PC-3 (cell line): ENCODE data around the gene CCNYL1. TPM values are rescaled to one million over a fixed set of nuclear protein-coding genes. Genes with fewer than 3 reads are reported as not detected.

Experiments used
- ATAC-seq: fragments of 200-7000 bp; cut with Tn5 transposase; 2 replicates; pipeline ENCODE4 v1.9.1; 2020; ENCODE audit warnings: mild to moderate bottlenecking, moderate library complexity
- BruUV-seq: library from RNA; stranded (reverse); fragments of 400-500 nt; replicated peaks from 2 replicates; lab custom pipeline; 2021; lab: Mats Ljungman, UMichigan
- CTCF ChIA-PET: fragments of 300-600 bp; sonication (Branson Sonifier 250); formaldehyde crosslinking; loops from one replicate; lab custom pipeline; 2022; ENCODE audit warnings: antibody characterized with exemption; lab: Charles Lee
- POLR2A ChIA-PET: fragments of 300-600 bp; sonication (Branson Sonifier 250); formaldehyde crosslinking; loops from one replicate; lab custom pipeline; 2022; ENCODE audit warnings: antibody characterized with exemption; ENCODE audit not compliant: unreplicated experiment; lab: Charles Lee
- DNase-seq: peaks from one replicate; pipeline ENCODE4 v3.0.0-alpha.2; 2015
- H2AFZ ChIP-seq: fragments of 300-600 bp; sonication (generic); 2 replicates; pipeline ENCODE4 v1.6.0; 2016; ENCODE audit warnings: antibody characterized with exemption, low read length
- H3F3A ChIP-seq: fragments of 300-600 bp; sonication (generic); one replicate; pipeline ENCODE4 v1.6.0; 2017; ENCODE audit warnings: antibody characterized with exemption, low read length, control low read depth, mild to moderate bottlenecking; ENCODE audit not compliant: unreplicated experiment
- H3K27ac ChIP-seq: fragments of 300-600 bp; sonication (generic); 2 replicates; pipeline ENCODE4 v1.5.1; 2016; ENCODE audit warnings: mild to moderate bottlenecking, low read length
- H3K27me3 ChIP-seq: fragments of 300-600 bp; sonication (generic); 2 replicates; pipeline ENCODE4 v1.6.1; 2016; ENCODE audit warnings: low read length, mixed read lengths
- H3K36me3 ChIP-seq: fragments of 300-600 bp; sonication (generic); 2 replicates; pipeline ENCODE4 v1.6.1; 2016; ENCODE audit warnings: low read depth, mixed run types, low read length, mixed read lengths
- H3K4me1 ChIP-seq: fragments of 300-600 bp; sonication (generic); 2 replicates; pipeline ENCODE4 v1.5.1; 2016; ENCODE audit warnings: low read length; ENCODE audit not compliant: insufficient read depth
- H3K4me2 ChIP-seq: fragments of 300-600 bp; sonication (generic); 2 replicates; pipeline ENCODE4 v1.6.0; 2016; ENCODE audit warnings: low read length
- H3K4me3 ChIP-seq: fragments of 300-600 bp; sonication (generic); 2 replicates; pipeline ENCODE4 v1.5.1; 2016; ENCODE audit warnings: mild to moderate bottlenecking, low read length, mixed read lengths
- H3K79me2 ChIP-seq: fragments of 300-600 bp; sonication (generic); 2 replicates; pipeline ENCODE4 v1.6.1; 2017; ENCODE audit warnings: low read length, mixed read lengths
- H3K9ac ChIP-seq: fragments of 300-600 bp; sonication (generic); 2 replicates; pipeline ENCODE4 v1.6.0; 2016; ENCODE audit warnings: mild to moderate bottlenecking, low read length
- H3K9me2 ChIP-seq: fragments of 300-600 bp; sonication (generic); replicated peaks from 2 replicates; pipeline ENCODE4 v1.6.1; 2016; ENCODE audit warnings: mixed run types, low read length, mixed read lengths
- H3K9me3 ChIP-seq: fragments of 300-600 bp; sonication (generic); 2 replicates; pipeline ENCODE4 v1.6.1; 2016; ENCODE audit warnings: low read length, mixed read lengths
- H4K20me1 ChIP-seq: fragments of 300-600 bp; sonication (generic); 2 replicates; pipeline ENCODE4 v1.6.1; 2016; ENCODE audit warnings: low read length, mixed read lengths
- EZH2 ChIP-seq: fragments of 300-600 bp; sonication (generic); IDR thresholded peaks from one replicate; pipeline ENCODE4 v1.6.1; 2017; ENCODE audit warnings: antibody characterized with exemption, mild to moderate bottlenecking, low read length; ENCODE audit not compliant: unreplicated experiment
- EZH2phosphoT487 ChIP-seq: fragments of 300-600 bp; sonication (generic); IDR thresholded peaks from 2 replicates; pipeline ENCODE4 v1.6.1; 2018; ENCODE audit warnings: mild to moderate bottlenecking, antibody characterized with exemption, low read length, borderline replicate concordance
- intact Hi-C: fragments of 100-400 bp; cut with micrococcal nuclease; formaldehyde crosslinking; loops from 2 replicates; pipeline ENCODE4 v1.9.0; 2023
- total RNA-seq: library from RNA; depleted of rRNA; stranded (reverse); fragments of >200 nt; gene quantifications from 2 replicates; pipeline ENCODE4 v1.2.3, GENCODE V29; 2014
- TF ChIP-seq, protein P1 (sequence below): fragments of 300-600 bp; sonication (generic); conservative IDR thresholded peaks from 2 replicates; pipeline ENCODE4 v1.5.1; 2017; ENCODE audit warnings: antibody characterized with exemption, low read depth, mild to moderate bottlenecking, low read length

CCNYL1 gene
- total RNA-seq, 1 experiment from 2014 or later, result 14.7 TPM

DNA sequence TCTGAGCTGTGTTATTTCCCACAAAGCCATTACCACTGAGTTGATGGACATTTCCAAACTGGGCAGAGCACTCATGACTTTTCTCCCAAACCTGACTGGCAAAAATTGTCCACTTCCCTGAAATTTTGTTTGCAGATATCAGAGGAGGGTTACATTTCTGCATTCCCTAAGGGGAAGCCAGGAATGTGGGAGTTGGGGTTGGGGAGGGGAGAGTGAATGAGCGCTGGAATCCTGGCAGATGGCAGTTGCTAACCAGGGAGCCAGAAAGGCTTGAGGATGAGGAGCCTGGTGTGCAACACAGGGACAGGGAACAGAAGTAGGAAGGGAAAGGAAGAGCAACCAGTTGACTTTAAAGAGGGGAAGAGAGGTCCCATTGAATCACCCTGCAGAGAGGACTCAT lies 14.0 kb upstream of the CCNYL1 start:
- Histone ChIP-seq H3K9me2 (no peaks in the 10 kb centered on the region), H3K4me3 (no peak overlapping the region), H3K9ac (no peak overlapping the region), H3F3A (no peaks in the 10 kb centered on the region), H3K36me3 (no peaks in the 10 kb centered on the region), H3K27ac (no peak overlapping the region), H3K4me2 (no peak overlapping the region), H3K27me3 (no peaks in the 10 kb centered on the region), H3K79me2 (no peaks in the 10 kb centered on the region), H3K4me1 (peaks cover 41% of the 10 kb centered on the region), H2AFZ (no peak overlapping the region), H3K9me3 (no peaks in the 10 kb centered on the region), H4K20me1 (no peaks in the 10 kb centered on the region)
- no peak for ATAC-seq
- DNase-seq, result no peak
- intact Hi-C loops, result no loop called here
- BruUV-seq, result no TSS peak
- TF ChIP-seq EZH2, result no peak
- no peak for TF ChIP-seq EZH2phosphoT487
- TF ChIP-seq, protein P1, sequence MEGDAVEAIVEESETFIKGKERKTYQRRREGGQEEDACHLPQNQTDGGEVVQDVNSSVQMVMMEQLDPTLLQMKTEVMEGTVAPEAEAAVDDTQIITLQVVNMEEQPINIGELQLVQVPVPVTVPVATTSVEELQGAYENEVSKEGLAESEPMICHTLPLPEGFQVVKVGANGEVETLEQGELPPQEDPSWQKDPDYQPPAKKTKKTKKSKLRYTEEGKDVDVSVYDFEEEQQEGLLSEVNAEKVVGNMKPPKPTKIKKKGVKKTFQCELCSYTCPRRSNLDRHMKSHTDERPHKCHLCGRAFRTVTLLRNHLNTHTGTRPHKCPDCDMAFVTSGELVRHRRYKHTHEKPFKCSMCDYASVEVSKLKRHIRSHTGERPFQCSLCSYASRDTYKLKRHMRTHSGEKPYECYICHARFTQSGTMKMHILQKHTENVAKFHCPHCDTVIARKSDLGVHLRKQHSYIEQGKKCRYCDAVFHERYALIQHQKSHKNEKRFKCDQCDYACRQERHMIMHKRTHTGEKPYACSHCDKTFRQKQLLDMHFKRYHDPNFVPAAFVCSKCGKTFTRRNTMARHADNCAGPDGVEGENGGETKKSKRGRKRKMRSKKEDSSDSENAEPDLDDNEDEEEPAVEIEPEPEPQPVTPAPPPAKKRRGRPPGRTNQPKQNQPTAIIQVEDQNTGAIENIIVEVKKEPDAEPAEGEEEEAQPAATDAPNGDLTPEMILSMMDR, result no peak
- ChIA-PET CTCF (no interaction called here), POLR2A (no interaction called here)

DNA sequence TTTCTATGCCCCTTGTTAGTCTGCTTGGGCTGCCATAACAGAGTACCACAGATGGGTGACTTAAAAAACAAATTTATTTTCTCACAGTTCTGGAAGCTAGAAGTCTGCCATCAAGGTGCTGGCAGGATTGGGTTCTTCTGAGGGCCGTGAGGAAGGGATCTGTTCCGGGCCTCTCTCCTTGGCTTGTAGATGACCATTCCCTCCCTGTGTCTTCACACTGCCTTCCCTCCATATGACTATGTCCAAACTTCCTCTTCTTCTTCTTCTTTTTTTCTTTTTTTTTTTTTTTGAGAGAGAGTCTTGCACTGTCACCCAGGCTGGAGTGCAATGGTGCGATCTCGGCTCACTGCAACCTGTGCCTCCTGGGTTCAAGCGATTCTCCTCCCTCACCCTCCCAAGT lies 13.1 kb upstream of the CCNYL1 start:
- H2AFZ ChIP-seq, result no peak overlapping the region
- H3K9me2 ChIP-seq, result no peaks in the 10 kb centered on the region
- no peaks in the 10 kb centered on the region for H4K20me1 ChIP-seq
- H3K9me3 ChIP-seq, result no peaks in the 10 kb centered on the region
- no peaks in the 10 kb centered on the region for H3F3A ChIP-seq
- TF ChIP-seq, protein P1, result no peak
- TF ChIP-seq EZH2 (no peak), EZH2phosphoT487 (no peak)
- H3K27ac ChIP-seq, result no peak overlapping the region
- no TSS peak for BruUV-seq
- no peak for ATAC-seq
- H3K27me3 ChIP-seq, result no peaks in the 10 kb centered on the region
- no peak overlapping the region for H3K4me3 ChIP-seq
- no peaks in the 10 kb centered on the region for H3K36me3 ChIP-seq
- ChIA-PET POLR2A (no interaction called here), CTCF (no interaction called here)
- H3K4me1 ChIP-seq, result peaks cover 40% of the 10 kb centered on the region
- DNase-seq, result no peak
- H3K79me2 ChIP-seq, result no peaks in the 10 kb centered on the region
- no peak overlapping the region for H3K9ac ChIP-seq
- intact Hi-C loops, result no loop called here
- no peak overlapping the region for H3K4me2 ChIP-seq

DNA sequence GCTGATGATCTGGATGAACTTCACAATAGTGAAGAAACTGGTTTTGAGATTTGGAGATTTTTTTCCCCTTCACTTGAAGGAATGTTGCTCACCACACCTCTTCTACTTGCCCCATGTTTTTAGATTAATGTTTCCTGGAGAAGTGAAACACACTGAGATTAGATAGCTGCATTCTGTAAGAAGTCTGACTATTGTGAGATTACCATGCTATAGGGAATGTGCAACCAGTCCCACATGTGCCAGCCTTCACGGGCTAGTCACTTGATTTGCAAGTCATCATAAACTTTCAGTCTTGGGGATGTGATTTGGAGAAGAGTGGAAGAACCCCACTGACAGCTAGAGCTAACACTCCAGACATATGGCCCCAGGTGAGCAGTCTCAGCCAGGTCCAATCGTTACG lies 7.4 kb upstream of the CCNYL1 start:
- Histone ChIP-seq H3K4me2 (no peak overlapping the region), H3K4me3 (no peak overlapping the region), H3K27ac (no peak overlapping the region), H3K9me3 (no peaks in the 10 kb centered on the region), H3K36me3 (no peaks in the 10 kb centered on the region), H4K20me1 (no peaks in the 10 kb centered on the region), H2AFZ (no peak overlapping the region), H3F3A (no peaks in the 10 kb centered on the region), H3K9ac (no peak overlapping the region), H3K9me2 (no peaks in the 10 kb centered on the region), H3K79me2 (no peaks in the 10 kb centered on the region), H3K4me1 (peaks cover 35% of the 10 kb centered on the region), H3K27me3 (no peaks in the 10 kb centered on the region)
- ChIA-PET CTCF (no interaction called here), POLR2A (no interaction called here)
- no TSS peak for BruUV-seq
- no peak for DNase-seq
- TF ChIP-seq, protein P1, result no peak
- TF ChIP-seq EZH2 (no peak), EZH2phosphoT487 (no peak)
- ATAC-seq, result no peak
- intact Hi-C loops, result no loop called here
